ENCODE results near the gene LRRC15. TPM values are rescaled to one million over a fixed set of nuclear protein-coding genes. Genes with fewer than 3 reads are reported as not detected.

LRRC15 gene
- total and polyA plus RNA-seq, 2 experiments from 2014 or later, result 0.05 to 0.14 TPM

DNA sequence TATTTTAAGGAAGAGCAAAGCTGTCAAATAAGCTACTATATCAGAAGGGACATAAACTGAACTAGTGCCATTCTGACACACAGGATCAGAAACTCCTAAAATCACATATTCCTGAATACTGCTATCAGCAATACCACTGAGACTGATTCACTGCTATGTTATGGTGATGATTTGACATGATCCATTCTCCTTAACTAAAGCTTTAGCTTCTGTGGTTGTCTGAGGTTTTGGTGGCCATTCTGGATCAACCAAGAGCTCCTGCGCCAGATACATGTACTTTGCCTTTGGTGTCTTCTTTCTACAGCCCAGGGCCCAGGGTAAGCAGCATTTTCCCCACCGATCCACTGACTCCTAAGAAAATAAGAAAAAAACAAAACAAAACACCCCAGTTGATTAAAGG lies 36.2 kb upstream of the LRRC15 start (continued):
- TF ChIP-seq, protein P1, sequence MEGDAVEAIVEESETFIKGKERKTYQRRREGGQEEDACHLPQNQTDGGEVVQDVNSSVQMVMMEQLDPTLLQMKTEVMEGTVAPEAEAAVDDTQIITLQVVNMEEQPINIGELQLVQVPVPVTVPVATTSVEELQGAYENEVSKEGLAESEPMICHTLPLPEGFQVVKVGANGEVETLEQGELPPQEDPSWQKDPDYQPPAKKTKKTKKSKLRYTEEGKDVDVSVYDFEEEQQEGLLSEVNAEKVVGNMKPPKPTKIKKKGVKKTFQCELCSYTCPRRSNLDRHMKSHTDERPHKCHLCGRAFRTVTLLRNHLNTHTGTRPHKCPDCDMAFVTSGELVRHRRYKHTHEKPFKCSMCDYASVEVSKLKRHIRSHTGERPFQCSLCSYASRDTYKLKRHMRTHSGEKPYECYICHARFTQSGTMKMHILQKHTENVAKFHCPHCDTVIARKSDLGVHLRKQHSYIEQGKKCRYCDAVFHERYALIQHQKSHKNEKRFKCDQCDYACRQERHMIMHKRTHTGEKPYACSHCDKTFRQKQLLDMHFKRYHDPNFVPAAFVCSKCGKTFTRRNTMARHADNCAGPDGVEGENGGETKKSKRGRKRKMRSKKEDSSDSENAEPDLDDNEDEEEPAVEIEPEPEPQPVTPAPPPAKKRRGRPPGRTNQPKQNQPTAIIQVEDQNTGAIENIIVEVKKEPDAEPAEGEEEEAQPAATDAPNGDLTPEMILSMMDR (conservative IDR thresholded peaks at IDR 0.05; ENCODE audit: low read depth in 2 of 2), result no peak
- TF ChIP-seq JUNB (IDR thresholded peaks at IDR 0.05; ENCODE audit: unreplicated experiment) (no peak), EZH2 (IDR thresholded peaks at IDR 0.05; ENCODE audit: low read depth, unreplicated experiment) (no peak)
- TF ChIP-seq, protein P2, sequence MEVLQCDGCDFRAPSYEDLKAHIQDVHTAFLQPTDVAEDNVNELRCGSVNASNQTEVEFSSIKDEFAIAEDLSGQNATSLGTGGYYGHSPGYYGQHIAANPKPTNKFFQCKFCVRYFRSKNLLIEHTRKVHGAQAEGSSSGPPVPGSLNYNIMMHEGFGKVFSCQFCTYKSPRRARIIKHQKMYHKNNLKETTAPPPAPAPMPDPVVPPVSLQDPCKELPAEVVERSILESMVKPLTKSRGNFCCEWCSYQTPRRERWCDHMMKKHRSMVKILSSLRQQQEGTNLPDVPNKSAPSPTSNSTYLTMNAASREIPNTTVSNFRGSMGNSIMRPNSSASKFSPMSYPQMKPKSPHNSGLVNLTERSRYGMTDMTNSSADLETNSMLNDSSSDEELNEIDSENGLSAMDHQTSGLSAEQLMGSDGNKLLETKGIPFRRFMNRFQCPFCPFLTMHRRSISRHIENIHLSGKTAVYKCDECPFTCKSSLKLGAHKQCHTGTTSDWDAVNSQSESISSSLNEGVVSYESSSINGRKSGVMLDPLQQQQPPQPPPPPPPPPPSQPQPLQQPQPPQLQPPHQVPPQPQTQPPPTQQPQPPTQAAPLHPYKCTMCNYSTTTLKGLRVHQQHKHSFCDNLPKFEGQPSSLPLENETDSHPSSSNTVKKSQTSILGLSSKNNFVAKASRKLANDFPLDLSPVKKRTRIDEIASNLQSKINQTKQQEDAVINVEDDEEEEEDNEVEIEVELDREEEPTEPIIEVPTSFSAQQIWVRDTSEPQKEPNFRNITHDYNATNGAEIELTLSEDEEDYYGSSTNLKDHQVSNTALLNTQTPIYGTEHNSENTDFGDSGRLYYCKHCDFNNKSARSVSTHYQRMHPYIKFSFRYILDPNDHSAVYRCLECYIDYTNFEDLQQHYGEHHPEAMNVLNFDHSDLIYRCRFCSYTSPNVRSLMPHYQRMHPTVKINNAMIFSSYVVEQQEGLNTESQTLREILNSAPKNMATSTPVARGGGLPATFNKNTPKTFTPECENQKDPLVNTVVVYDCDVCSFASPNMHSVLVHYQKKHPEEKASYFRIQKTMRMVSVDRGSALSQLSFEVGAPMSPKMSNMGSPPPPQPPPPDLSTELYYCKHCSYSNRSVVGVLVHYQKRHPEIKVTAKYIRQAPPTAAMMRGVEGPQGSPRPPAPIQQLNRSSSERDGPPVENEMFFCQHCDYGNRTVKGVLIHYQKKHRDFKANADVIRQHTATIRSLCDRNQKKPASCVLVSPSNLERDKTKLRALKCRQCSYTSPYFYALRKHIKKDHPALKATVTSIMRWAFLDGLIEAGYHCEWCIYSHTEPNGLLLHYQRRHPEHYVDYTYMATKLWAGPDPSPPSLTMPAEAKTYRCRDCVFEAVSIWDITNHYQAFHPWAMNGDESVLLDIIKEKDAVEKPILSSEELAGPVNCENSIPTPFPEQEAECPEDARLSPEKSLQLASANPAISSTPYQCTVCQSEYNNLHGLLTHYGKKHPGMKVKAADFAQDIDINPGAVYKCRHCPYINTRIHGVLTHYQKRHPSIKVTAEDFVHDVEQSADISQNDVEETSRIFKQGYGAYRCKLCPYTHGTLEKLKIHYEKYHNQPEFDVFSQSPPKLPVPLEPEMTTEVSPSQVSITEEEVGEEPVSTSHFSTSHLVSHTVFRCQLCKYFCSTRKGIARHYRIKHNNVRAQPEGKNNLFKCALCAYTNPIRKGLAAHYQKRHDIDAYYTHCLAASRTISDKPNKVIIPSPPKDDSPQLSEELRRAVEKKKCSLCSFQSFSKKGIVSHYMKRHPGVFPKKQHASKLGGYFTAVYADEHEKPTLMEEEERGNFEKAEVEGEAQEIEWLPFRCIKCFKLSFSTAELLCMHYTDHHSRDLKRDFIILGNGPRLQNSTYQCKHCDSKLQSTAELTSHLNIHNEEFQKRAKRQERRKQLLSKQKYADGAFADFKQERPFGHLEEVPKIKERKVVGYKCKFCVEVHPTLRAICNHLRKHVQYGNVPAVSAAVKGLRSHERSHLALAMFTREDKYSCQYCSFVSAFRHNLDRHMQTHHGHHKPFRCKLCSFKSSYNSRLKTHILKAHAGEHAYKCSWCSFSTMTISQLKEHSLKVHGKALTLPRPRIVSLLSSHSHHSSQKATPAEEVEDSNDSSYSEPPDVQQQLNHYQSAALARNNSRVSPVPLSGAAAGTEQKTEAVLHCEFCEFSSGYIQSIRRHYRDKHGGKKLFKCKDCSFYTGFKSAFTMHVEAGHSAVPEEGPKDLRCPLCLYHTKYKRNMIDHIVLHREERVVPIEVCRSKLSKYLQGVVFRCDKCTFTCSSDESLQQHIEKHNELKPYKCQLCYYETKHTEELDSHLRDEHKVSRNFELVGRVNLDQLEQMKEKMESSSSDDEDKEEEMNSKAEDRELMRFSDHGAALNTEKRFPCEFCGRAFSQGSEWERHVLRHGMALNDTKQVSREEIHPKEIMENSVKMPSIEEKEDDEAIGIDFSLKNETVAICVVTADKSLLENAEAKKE (CRISPR knock-in tag; IDR thresholded peaks at IDR 0.05), result no peak

DNA sequence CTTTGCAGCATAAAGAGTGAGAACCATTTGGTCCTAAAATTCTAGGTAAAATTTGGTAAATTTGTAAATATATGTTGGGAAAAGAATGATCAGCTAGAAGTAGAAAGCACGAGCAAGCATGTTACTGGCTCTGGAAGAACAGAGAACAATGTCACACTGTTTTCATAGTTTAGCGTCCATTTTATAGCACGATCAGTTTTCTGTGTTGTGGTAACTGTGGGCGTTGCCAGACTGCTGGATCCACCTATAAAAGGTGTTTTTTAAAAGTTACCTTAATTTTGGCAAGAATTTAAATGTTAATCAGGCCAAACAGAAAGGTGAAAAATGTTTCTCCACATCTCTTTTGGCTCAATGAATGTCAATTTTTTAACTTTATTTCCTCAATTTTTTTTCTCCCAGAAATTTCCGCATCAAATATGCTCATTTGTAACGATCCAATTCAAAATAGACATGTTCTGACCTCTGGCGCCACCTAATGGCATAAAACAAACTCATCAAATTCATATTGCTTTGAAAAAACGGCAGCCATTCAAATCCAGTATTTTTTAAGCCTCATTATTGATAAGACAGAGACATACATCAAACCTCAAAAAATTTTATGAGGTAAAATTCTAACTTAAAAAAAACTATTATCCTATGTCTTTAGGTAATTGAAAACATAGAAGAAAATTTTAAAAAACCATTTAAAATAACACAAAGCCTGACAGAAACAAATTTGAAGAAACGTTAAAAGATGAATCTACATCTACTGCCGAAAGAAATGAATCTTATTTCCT lies 35.0 kb upstream of the LRRC15 start:
- H3K4me3 ChIP-seq, result no peak overlapping the region
- no peak overlapping the region for H3K4me2 ChIP-seq
- H4K20me1 ChIP-seq (replicated peaks; ENCODE audit: insufficient read depth), result no peaks in the 10 kb centered on the region
- peaks cover 5% of the 10 kb centered on the region for H3K27me3 ChIP-seq (ENCODE audit: insufficient read depth)
- no peak overlapping the region for H2AFZ ChIP-seq
- TF ChIP-seq, protein P1 (conservative IDR thresholded peaks at IDR 0.05; ENCODE audit: low read depth in 2 of 2), result peak; percentile 67 to 87
- no peak for TF ChIP-seq EZH2 (IDR thresholded peaks at IDR 0.05; ENCODE audit: low read depth, unreplicated experiment)
- peaks cover 5% of the 10 kb centered on the region for H3K27me3 Mint-ChIP-seq (ENCODE audit: insufficient read depth, low read depth, poor library complexity)
- H3K79me2 ChIP-seq (replicated peaks; ENCODE audit: insufficient read depth), result no peaks in the 10 kb centered on the region
- H3K4me3 Mint-ChIP-seq, result no peak overlapping the region
- H3K27ac Mint-ChIP-seq, result no peak overlapping the region
- peaks cover 14% of the 10 kb centered on the region; the same call in 2 of the 3 replicates for H3K36me3 Mint-ChIP-seq (ENCODE audit: low read depth)
- H3K4me1 Mint-ChIP-seq, result peaks cover 2% of the 10 kb centered on the region
- H3K9me2 ChIP-seq (ENCODE audit: insufficient read depth), result no peaks in the 10 kb centered on the region
- H3K9me3 Mint-ChIP-seq, result no peaks in the 10 kb centered on the region
- peak; percentile 62 for DNase-seq (ENCODE audit: low spot score)
- peaks cover 2% of the 10 kb centered on the region; the same call in 1 of the 2 replicates for H3K4me1 ChIP-seq (ENCODE audit: insufficient read depth)
- H3F3A ChIP-seq (replicated peaks; ENCODE audit: low read depth), result no peaks in the 10 kb centered on the region
- no peak overlapping the region for H3K27ac ChIP-seq (ENCODE audit: low read depth)
- ATAC-seq, result no peak
- no peaks in the 10 kb centered on the region; the same call in none of the 2 replicates for H3K36me3 ChIP-seq (ENCODE audit: insufficient read depth)
